Measurements from ENCODE around the gene TNFAIP8.

- no peak for TF ChIP-seq PBX3 (IDR thresholded peaks at IDR 0.05)
- no peak for TF ChIP-seq CTCF (IDR thresholded peaks at IDR 0.05)
- no peak for TF ChIP-seq FOXM1 (IDR thresholded peaks at IDR 0.05; ENCODE audit: low read depth)
- TF ChIP-seq EP300 (IDR thresholded peaks at IDR 0.05; ENCODE audit: borderline replicate concordance in 1 of 2, low read depth in 1 of 2, low read length in 1 of 2), result no peak
- no peak for TF ChIP-seq EZH2phosphoT487 (IDR thresholded peaks at IDR 0.05; ENCODE audit: borderline replicate concordance, low read depth)
- no peak for TF ChIP-seq POLR2AphosphoS5 (IDR thresholded peaks at IDR 0.05; ENCODE audit: low read depth, low read length)
- no peak for TF ChIP-seq REST (IDR thresholded peaks at IDR 0.05; ENCODE audit: low read depth, low read length)
- TF ChIP-seq YY1 (IDR thresholded peaks at IDR 0.05; ENCODE audit: low read depth), result no peak
- no peak for TF ChIP-seq USF2 (IDR thresholded peaks at IDR 0.05; ENCODE audit: borderline replicate concordance, low read depth, low read length)
These were observed 70.2 kb downstream of the TNFAIP8 start for GRCh38 chr5:119426057-119426456.

Data from SK-N-SH (cell line).